Keratinocyte (primary cell): ENCODE measurements around the gene TNFSF13B. TPM values are rescaled to one million over a fixed set of nuclear protein-coding genes. Genes with fewer than 3 reads are reported as not detected.

Experiments used
- DNase-seq: peaks from one replicate; pipeline ENCODE4 v3.0.0-alpha.2; 2011; ENCODE audit warnings: low read depth, missing footprints, low spot score
- FAIRE-seq: peaks from 2 replicates; lab custom pipeline; 2011; peaks lifted over from hg19 to GRCh38; lab: Jason Lieb, UNC
- H2AFZ ChIP-seq: 2 replicates; pipeline ENCODE4 v1.6.0; 2012; ENCODE audit warnings: low read length, control low read depth, inconsistent platforms; ENCODE audit not compliant: control insufficient read depth
- H3K27ac ChIP-seq: 2 replicates; pipeline ENCODE4 v1.5.1; 2011; ENCODE audit warnings: low read length; ENCODE audit not compliant: control insufficient read depth, insufficient read depth
- H3K27me3 ChIP-seq: 3 replicates; pipeline ENCODE4 v1.6.0; 2011; ENCODE audit warnings: low read length; ENCODE audit not compliant: control insufficient read depth, insufficient read depth; ENCODE audit errors: extremely low read depth
- H3K36me3 ChIP-seq, 2 experiments: 2 replicates in 1 of 2; 3 replicates in 1 of 2; pipeline ENCODE4 v1.5.1; 2011; ENCODE audit warnings: low read length in 2 of 2, mild to moderate bottlenecking in 1 of 2; ENCODE audit not compliant: control insufficient read depth in 2 of 2, insufficient read depth in 2 of 2; ENCODE audit errors: extremely low read depth in 1 of 2
- H3K4me1 ChIP-seq: 3 replicates; pipeline ENCODE4 v1.5.1; 2011; ENCODE audit warnings: low read length; ENCODE audit not compliant: control insufficient read depth, insufficient read depth; ENCODE audit errors: extremely low read depth
- H3K4me2 ChIP-seq: 3 replicates; pipeline ENCODE4 v1.6.0; 2011; ENCODE audit warnings: low read depth, low read length; ENCODE audit not compliant: control insufficient read depth, insufficient read depth; ENCODE audit errors: extremely low read depth
- H3K4me3 ChIP-seq, 3 experiments: fragments of 200-600 bp in 1 of 3; sonication (generic) in 1 of 3; 2 replicates in 2 of 3; 3 replicates in 1 of 3; pipeline ENCODE4 v1.5.1; 2011 to 2016; ENCODE audit warnings: low read length in 3 of 3, mild to moderate bottlenecking in 3 of 3, control low read depth in 2 of 3, inconsistent platforms in 1 of 3, low read depth in 1 of 3, mixed read lengths in 1 of 3, mixed run types in 1 of 3, moderate library complexity in 1 of 3; ENCODE audit not compliant: control insufficient read depth in 2 of 3, insufficient read depth in 2 of 3; ENCODE audit errors: extremely low read depth in 1 of 3
- H3K79me2 ChIP-seq: 2 replicates; pipeline ENCODE4 v1.6.0; 2012; ENCODE audit warnings: low read length; ENCODE audit not compliant: control insufficient read depth, insufficient read depth
- H3K9ac ChIP-seq: 3 replicates; pipeline ENCODE4 v1.6.0; 2011; ENCODE audit warnings: low read length; ENCODE audit not compliant: control insufficient read depth, insufficient read depth; ENCODE audit errors: extremely low read depth
- H3K9me1 ChIP-seq: 3 replicates; pipeline ENCODE4 v1.6.0; 2011; ENCODE audit warnings: low read length; ENCODE audit not compliant: control insufficient read depth, insufficient read depth; ENCODE audit errors: extremely low read depth
- H3K9me3 ChIP-seq: 2 replicates; pipeline ENCODE4 v1.5.1; 2012; ENCODE audit warnings: low read depth, low read length; ENCODE audit not compliant: control insufficient read depth
- H4K20me1 ChIP-seq: 3 replicates; pipeline ENCODE4 v1.6.0; 2011; ENCODE audit warnings: low read length; ENCODE audit not compliant: control insufficient read depth, insufficient read depth; ENCODE audit errors: extremely low read depth
- EZH2 ChIP-seq: IDR thresholded peaks from one replicate; pipeline ENCODE4 v1.6.1; 2012; ENCODE audit warnings: inconsistent platforms, mild to moderate bottlenecking, low read length, moderate library complexity
- dilution Hi-C: fragments of 300-500 bp; cut with MboI; formaldehyde crosslinking; loops from one replicate; pipeline ENCODE4 v1.7.0; 2020; ENCODE audit warnings: low sequenced_read_pairs; ENCODE audit not compliant: extremely low pct_ligation_motif_present
- polyA plus RNA-seq, 5 experiments: library from polyadenylated mRNA; depleted of rRNA in 3 of 5; stranded (reverse) in 3 of 5; stranded (forward) in 1 of 5; unstranded in 1 of 5; fragments of >200 nt; gene quantifications; 1 replicate in 1 of 5; 2 replicates in 3 of 5; 3 replicates in 1 of 5; pipeline versions ENCODE4 v1.2.1 to v1.2.3, GENCODE V29; 2011 to 2012; ENCODE audit warnings: missing spikeins in 2 of 5, low read depth in 1 of 5, low replicate concordance in 1 of 5
- TF ChIP-seq, protein P1 (sequence below), 3 experiments: IDR thresholded peaks in 1 of 3; conservative IDR thresholded peaks in 1 of 3; optimal IDR thresholded peaks in 1 of 3; 2 replicates in 2 of 3; 3 replicates in 1 of 3; pipeline versions ENCODE3 to v1.5.1; 2011; ENCODE audit warnings: low read length in 3 of 3, mild to moderate bottlenecking in 3 of 3, moderate library complexity in 2 of 3, control low read depth in 1 of 3, inconsistent platforms in 1 of 3; ENCODE audit not compliant: insufficient read depth in 2 of 3; ENCODE audit errors: extremely low read depth in 1 of 3

Gene TNFSF13B
- polyA plus RNA-seq, 1 donor (not counting 4 experiments of a cell fraction or from before 2014, with no cell fraction given) = 1.1 TPM

DNA sequence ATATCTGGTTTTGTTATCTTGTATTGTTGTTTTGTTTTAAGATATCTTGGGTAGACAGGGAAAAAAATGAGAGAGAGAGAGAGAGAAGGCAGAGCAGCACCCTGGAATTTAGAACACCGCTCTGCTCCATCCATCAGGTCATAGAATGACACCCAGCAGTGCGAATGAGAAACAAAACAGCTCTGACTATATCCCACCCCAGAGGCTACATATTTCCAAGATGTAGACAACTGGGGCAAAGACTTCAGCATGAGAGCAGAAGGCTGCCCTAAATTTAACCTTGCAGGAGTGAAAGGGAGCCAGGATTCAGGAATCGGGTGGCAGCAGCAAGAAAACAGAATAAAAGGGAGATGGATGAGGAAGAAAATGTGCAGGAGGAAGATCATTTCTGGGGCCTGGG is 46.5 kb downstream of the TNFSF13B start:
- TF ChIP-seq, protein P1, sequence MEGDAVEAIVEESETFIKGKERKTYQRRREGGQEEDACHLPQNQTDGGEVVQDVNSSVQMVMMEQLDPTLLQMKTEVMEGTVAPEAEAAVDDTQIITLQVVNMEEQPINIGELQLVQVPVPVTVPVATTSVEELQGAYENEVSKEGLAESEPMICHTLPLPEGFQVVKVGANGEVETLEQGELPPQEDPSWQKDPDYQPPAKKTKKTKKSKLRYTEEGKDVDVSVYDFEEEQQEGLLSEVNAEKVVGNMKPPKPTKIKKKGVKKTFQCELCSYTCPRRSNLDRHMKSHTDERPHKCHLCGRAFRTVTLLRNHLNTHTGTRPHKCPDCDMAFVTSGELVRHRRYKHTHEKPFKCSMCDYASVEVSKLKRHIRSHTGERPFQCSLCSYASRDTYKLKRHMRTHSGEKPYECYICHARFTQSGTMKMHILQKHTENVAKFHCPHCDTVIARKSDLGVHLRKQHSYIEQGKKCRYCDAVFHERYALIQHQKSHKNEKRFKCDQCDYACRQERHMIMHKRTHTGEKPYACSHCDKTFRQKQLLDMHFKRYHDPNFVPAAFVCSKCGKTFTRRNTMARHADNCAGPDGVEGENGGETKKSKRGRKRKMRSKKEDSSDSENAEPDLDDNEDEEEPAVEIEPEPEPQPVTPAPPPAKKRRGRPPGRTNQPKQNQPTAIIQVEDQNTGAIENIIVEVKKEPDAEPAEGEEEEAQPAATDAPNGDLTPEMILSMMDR (optimal IDR thresholded peaks at IDR 0.05 in 1 of 3, IDR thresholded peaks at IDR 0.05 in 1 of 3, conservative IDR thresholded peaks at IDR 0.05 in 1 of 3; ENCODE audit: extremely low read depth in 1 of 3, insufficient read depth in 2 of 3, low read length in 3 of 3) = no peak
- no peak for TF ChIP-seq EZH2
- Histone ChIP-seq H3K79me2 (no peaks in the 10 kb centered on the region), H3K4me3 (no peak overlapping the region), H3K9me3 (no peaks in the 10 kb centered on the region), H3K4me2 (no peak overlapping the region), H3K9ac (no peak overlapping the region), H3K4me1 (no peaks in the 10 kb centered on the region), H3K36me3 (no peaks in the 10 kb centered on the region), H4K20me1 (no peaks in the 10 kb centered on the region), H3K27me3 (no peaks in the 10 kb centered on the region), H2AFZ (no peak overlapping the region), H3K27ac (no peak overlapping the region), H3K9me1 (no peaks in the 10 kb centered on the region)
- FAIRE-seq = no peak
- dilution Hi-C loops = no loop called here
- DNase-seq = no peak

GRCh38 chr13:108316413-108316812 is 46.9 kb downstream of the TNFSF13B start:
- Histone ChIP-seq H3K9ac (no peak overlapping the region), H3K9me3 (no peaks in the 10 kb centered on the region), H3K27me3 (no peaks in the 10 kb centered on the region), H3K79me2 (no peaks in the 10 kb centered on the region), H2AFZ (no peak overlapping the region), H3K36me3 (no peaks in the 10 kb centered on the region), H4K20me1 (no peaks in the 10 kb centered on the region), H3K4me2 (no peak overlapping the region), H3K4me1 (no peaks in the 10 kb centered on the region), H3K9me1 (no peaks in the 10 kb centered on the region), H3K27ac (no peak overlapping the region), H3K4me3 (no peak overlapping the region)
- FAIRE-seq (no peak), DNase-seq (no peak)
- no peak for TF ChIP-seq EZH2
- TF ChIP-seq, protein P1 (optimal IDR thresholded peaks at IDR 0.05 in 1 of 3, IDR thresholded peaks at IDR 0.05 in 1 of 3, conservative IDR thresholded peaks at IDR 0.05 in 1 of 3; ENCODE audit: extremely low read depth in 1 of 3, insufficient read depth in 2 of 3, low read length in 3 of 3) = no peak
- dilution Hi-C loops = no loop called here
